ENCODE measurements around the gene NLRC3. TPM values are rescaled to one million over a fixed set of nuclear protein-coding genes. Genes with fewer than 3 reads are reported as not detected.
A peak's percentile ranks its signal among the peaks of the same experiment; 100 is the strongest.

NLRC3 gene
- total RNA-seq, 1 experiment from 2014 or later: 0.26 TPM

- TF ChIP-seq, protein P1, sequence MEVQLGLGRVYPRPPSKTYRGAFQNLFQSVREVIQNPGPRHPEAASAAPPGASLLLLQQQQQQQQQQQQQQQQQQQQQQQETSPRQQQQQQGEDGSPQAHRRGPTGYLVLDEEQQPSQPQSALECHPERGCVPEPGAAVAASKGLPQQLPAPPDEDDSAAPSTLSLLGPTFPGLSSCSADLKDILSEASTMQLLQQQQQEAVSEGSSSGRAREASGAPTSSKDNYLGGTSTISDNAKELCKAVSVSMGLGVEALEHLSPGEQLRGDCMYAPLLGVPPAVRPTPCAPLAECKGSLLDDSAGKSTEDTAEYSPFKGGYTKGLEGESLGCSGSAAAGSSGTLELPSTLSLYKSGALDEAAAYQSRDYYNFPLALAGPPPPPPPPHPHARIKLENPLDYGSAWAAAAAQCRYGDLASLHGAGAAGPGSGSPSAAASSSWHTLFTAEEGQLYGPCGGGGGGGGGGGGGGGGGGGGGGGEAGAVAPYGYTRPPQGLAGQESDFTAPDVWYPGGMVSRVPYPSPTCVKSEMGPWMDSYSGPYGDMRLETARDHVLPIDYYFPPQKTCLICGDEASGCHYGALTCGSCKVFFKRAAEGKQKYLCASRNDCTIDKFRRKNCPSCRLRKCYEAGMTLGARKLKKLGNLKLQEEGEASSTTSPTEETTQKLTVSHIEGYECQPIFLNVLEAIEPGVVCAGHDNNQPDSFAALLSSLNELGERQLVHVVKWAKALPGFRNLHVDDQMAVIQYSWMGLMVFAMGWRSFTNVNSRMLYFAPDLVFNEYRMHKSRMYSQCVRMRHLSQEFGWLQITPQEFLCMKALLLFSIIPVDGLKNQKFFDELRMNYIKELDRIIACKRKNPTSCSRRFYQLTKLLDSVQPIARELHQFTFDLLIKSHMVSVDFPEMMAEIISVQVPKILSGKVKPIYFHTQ (CRISPR knock-in tag; IDR thresholded peaks at IDR 0.05): no peak
- TF ChIP-seq TP53 (CRISPR knock-in tag; IDR thresholded peaks at IDR 0.05) (no peak), EMX1 (CRISPR knock-in tag; IDR thresholded peaks at IDR 0.05) (no peak), ZNF512 (CRISPR knock-in tag; IDR thresholded peaks at IDR 0.05; ENCODE audit: borderline replicate concordance) (no peak), MXD4 (CRISPR knock-in tag; IDR thresholded peaks at IDR 0.05; ENCODE audit: borderline replicate concordance) (no peak), ZMAT4 (CRISPR knock-in tag; IDR thresholded peaks at IDR 0.05) (no peak), IRF1 (CRISPR knock-in tag; IDR thresholded peaks at IDR 0.05) (no peak), ZBTB21 (CRISPR knock-in tag; IDR thresholded peaks at IDR 0.05; ENCODE audit: borderline replicate concordance) (no peak), CREM (CRISPR knock-in tag; IDR thresholded peaks at IDR 0.05) (no peak)
- TF ChIP-seq, protein P2, sequence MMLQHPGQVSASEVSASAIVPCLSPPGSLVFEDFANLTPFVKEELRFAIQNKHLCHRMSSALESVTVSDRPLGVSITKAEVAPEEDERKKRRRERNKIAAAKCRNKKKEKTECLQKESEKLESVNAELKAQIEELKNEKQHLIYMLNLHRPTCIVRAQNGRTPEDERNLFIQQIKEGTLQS (CRISPR knock-in tag; conservative IDR thresholded peaks at IDR 0.05): no peak
- H3K4me3 Mint-ChIP-seq: no peak overlapping the region
Measured at GRCh38 chr16:3606441-3606840, 29.2 kb upstream of the NLRC3 start.

DNA sequence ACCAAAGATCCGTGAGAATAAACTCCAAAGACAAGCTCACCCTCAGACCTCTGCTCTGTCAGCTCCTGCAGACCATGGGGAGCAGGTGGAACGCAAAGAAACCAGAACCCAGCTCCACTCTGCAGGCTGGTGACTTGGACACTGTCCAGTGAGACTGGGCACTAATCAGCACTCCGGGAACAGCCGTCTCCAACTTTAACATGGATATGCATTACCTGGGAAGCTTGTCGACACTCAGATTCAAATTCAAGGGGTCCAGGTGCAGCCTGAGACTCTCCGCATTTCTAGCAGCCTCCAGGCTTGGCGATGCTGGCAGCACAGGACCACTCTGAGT is 25.1 kb upstream of the NLRC3 start:
- TF ChIP-seq ETV6 (CRISPR knock-in tag; IDR thresholded peaks at IDR 0.05): no peak
- no peak for TF ChIP-seq NR1H2 (CRISPR knock-in tag; IDR thresholded peaks at IDR 0.05)
- no peak for TF ChIP-seq ZBTB43 (CRISPR knock-in tag; IDR thresholded peaks at IDR 0.05)
- DNase-seq (ENCODE audit: low spot score) (no peak), ATAC-seq (no peak)
- Mint-ChIP-seq H3K27me3 (ENCODE audit: low read depth) (no peaks in the 10 kb centered on the region), H3K4me3 (no peak overlapping the region), H3K9me3 (peaks cover 25% of the 10 kb centered on the region), H3K27ac (no peak overlapping the region), H3K36me3 (peaks cover 70% of the 10 kb centered on the region), H3K4me1 (no peaks in the 10 kb centered on the region)
- ChIA-PET POLR2A (no interaction called here), CTCF (no interaction called here)

More at GRCh38 chr16:3606441-3606840, 29.2 kb upstream of the NLRC3 start:
- Mint-ChIP-seq H3K9me3 (peaks cover 3% of the 10 kb centered on the region), H3K36me3 (peaks cover 33% of the 10 kb centered on the region), H3K4me1 (peaks cover 10% of the 10 kb centered on the region), H3K27me3 (ENCODE audit: low read depth) (no peaks in the 10 kb centered on the region), H3K27ac (peak overlapping the region; percentile 23; the same call in 1 of the 2 replicates)
- ChIA-PET CTCF (interaction anchor here (0.6 kb wide), 1 partner anchor 474 kb away, joined by 4 read pairs; no protein-coding TSS in a partner anchor), POLR2A (no interaction called here)
- DNase-seq (ENCODE audit: low spot score): no peak
- no peak for ATAC-seq

GRCh38 chr16:3601614-3602319 is 24.6 kb upstream of the NLRC3 start:
- Mint-ChIP-seq H3K4me3 (no peak overlapping the region), H3K36me3 (peaks cover 72% of the 10 kb centered on the region)
- TF ChIP-seq JAZF1 (CRISPR knock-in tag; IDR thresholded peaks at IDR 0.05) (no peak), NFE2L1 (CRISPR knock-in tag; IDR thresholded peaks at IDR 0.05) (no peak), ETV6 (CRISPR knock-in tag; IDR thresholded peaks at IDR 0.05) (no peak), NFATC4 (CRISPR knock-in tag; IDR thresholded peaks at IDR 0.05) (no peak), TEAD1 (CRISPR knock-in tag; IDR thresholded peaks at IDR 0.05) (no peak), NR3C1 (CRISPR knock-in tag; conservative IDR thresholded peaks at IDR 0.05; ENCODE audit: low read depth) (no peak), FOXJ3 (CRISPR knock-in tag; IDR thresholded peaks at IDR 0.05; ENCODE audit: borderline replicate concordance) (no peak), ZNF138 (CRISPR knock-in tag; conservative IDR thresholded peaks at IDR 0.05) (no peak), ZNF671 (CRISPR knock-in tag; IDR thresholded peaks at IDR 0.05) (no peak), SMAD4 (CRISPR knock-in tag; IDR thresholded peaks at IDR 0.05) (no peak)
- TF ChIP-seq, protein P3, sequence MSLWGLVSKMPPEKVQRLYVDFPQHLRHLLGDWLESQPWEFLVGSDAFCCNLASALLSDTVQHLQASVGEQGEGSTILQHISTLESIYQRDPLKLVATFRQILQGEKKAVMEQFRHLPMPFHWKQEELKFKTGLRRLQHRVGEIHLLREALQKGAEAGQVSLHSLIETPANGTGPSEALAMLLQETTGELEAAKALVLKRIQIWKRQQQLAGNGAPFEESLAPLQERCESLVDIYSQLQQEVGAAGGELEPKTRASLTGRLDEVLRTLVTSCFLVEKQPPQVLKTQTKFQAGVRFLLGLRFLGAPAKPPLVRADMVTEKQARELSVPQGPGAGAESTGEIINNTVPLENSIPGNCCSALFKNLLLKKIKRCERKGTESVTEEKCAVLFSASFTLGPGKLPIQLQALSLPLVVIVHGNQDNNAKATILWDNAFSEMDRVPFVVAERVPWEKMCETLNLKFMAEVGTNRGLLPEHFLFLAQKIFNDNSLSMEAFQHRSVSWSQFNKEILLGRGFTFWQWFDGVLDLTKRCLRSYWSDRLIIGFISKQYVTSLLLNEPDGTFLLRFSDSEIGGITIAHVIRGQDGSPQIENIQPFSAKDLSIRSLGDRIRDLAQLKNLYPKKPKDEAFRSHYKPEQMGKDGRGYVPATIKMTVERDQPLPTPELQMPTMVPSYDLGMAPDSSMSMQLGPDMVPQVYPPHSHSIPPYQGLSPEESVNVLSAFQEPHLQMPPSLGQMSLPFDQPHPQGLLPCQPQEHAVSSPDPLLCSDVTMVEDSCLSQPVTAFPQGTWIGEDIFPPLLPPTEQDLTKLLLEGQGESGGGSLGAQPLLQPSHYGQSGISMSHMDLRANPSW (CRISPR knock-in tag; conservative IDR thresholded peaks at IDR 0.05; ENCODE audit: low read depth): no peak

More at GRCh38 chr16:3601614-3602319, 24.6 kb upstream of the NLRC3 start:
- DNase-seq (ENCODE audit: low spot score) (no peak), ATAC-seq (no peak)
- H3K27ac Mint-ChIP-seq: no peak overlapping the region
- ChIA-PET POLR2A (no interaction called here), CTCF (no interaction called here)
- H3K9me3 Mint-ChIP-seq: peaks cover 25% of the 10 kb centered on the region
- H3K4me1 Mint-ChIP-seq: no peaks in the 10 kb centered on the region
- no peaks in the 10 kb centered on the region for H3K27me3 Mint-ChIP-seq (ENCODE audit: low read depth)
